OCI-LY7 (cell line): Measurements from ENCODE around the gene DUSP9. TPM values are rescaled to one million over a fixed set of nuclear protein-coding genes. Genes with fewer than 3 reads are reported as not detected.

Source experiments
- BruUV-seq: library from RNA; stranded (reverse); fragments of 400-500 nt; replicated peaks from 2 replicates; lab custom pipeline; 2021; lab: Mats Ljungman, UMichigan
- CTCF ChIA-PET: fragments of 300-600 bp; sonication (Branson Sonifier 250); formaldehyde crosslinking; loops from one replicate; lab custom pipeline; 2022; ENCODE audit warnings: antibody characterized with exemption; ENCODE audit not compliant: unreplicated experiment; lab: Charles Lee
- POLR2A ChIA-PET: fragments of 300-600 bp; sonication (Branson Sonifier 250); formaldehyde crosslinking; loops from one replicate; lab custom pipeline; 2022; ENCODE audit warnings: antibody characterized with exemption; lab: Charles Lee
- DNase-seq: peaks from one replicate; pipeline ENCODE4 v3.0.0-alpha.2; 2015; ENCODE audit warnings: low spot score
- H2AFZ ChIP-seq: fragments of 200-600 bp; sonication (generic), shearing (Covaris generic); 2 replicates; pipeline ENCODE4 v1.6.1; 2014; ENCODE audit warnings: mild to moderate bottlenecking, antibody characterized with exemption, low read length, moderate library complexity
- H3K27ac ChIP-seq: fragments of 200-600 bp; sonication (generic); 2 replicates; pipeline ENCODE4 v1.5.1; 2014; ENCODE audit warnings: mixed run types, low read depth, mild to moderate bottlenecking, moderate library complexity, low read length, inconsistent platforms; ENCODE audit not compliant: poor library complexity, severe bottlenecking
- H3K36me3 ChIP-seq: fragments of 200-600 bp; sonication (generic); 2 replicates; pipeline ENCODE4 v1.6.1; 2014; ENCODE audit warnings: mild to moderate bottlenecking, antibody characterized with exemption, low read length, moderate library complexity, mixed read lengths; ENCODE audit not compliant: insufficient read depth
- H3K4me1 ChIP-seq: fragments of 200-600 bp; sonication (generic); 2 replicates; pipeline ENCODE4 v1.5.1; 2014; ENCODE audit warnings: mild to moderate bottlenecking, low read length; ENCODE audit not compliant: insufficient read depth, poor library complexity, severe bottlenecking
- H3K4me2 ChIP-seq: fragments of 200-600 bp; sonication (generic); 2 replicates; pipeline ENCODE4 v1.6.1; 2014; ENCODE audit warnings: mild to moderate bottlenecking, low read length
- H3K4me3 ChIP-seq: fragments of 200-600 bp; sonication (generic); 2 replicates; pipeline ENCODE4 v1.5.1; 2014; ENCODE audit warnings: mild to moderate bottlenecking, low read depth, low read length; ENCODE audit not compliant: poor library complexity, severe bottlenecking
- H3K79me2 ChIP-seq: fragments of 200-600 bp; sonication (generic); 2 replicates; pipeline ENCODE4 v1.6.1; 2016; ENCODE audit warnings: low read depth, mild to moderate bottlenecking, low read length, moderate library complexity, mixed read lengths; ENCODE audit not compliant: insufficient read depth
- H3K9me2 ChIP-seq: fragments of 200-600 bp; sonication (generic); 2 replicates; pipeline ENCODE4 v1.6.1; 2016; ENCODE audit warnings: mild to moderate bottlenecking, low read length, mixed read lengths; ENCODE audit not compliant: insufficient read depth
- H3K9me3 ChIP-seq: fragments of 200-600 bp; sonication (generic); 2 replicates; pipeline ENCODE4 v1.6.1; 2014; ENCODE audit warnings: mild to moderate bottlenecking, mixed run types, low read length, mixed read lengths
- H4K20me1 ChIP-seq: fragments of 200-600 bp; sonication (generic); 2 replicates; pipeline ENCODE4 v1.6.1; 2014; ENCODE audit warnings: mild to moderate bottlenecking, antibody characterized with exemption, low read length, moderate library complexity, mixed read lengths; ENCODE audit not compliant: insufficient read depth
- CTCF ChIP-seq: fragments of 200-600 bp; sonication (generic); conservative IDR thresholded peaks from 2 replicates; pipeline ENCODE4 v1.5.1; 2014; ENCODE audit warnings: mild to moderate bottlenecking, antibody characterized with exemption, low read length, moderate library complexity, mixed read lengths
- EZH2phosphoT487 ChIP-seq: fragments of 200-600 bp; sonication (generic); IDR thresholded peaks from 2 replicates; pipeline ENCODE4 v1.6.1; 2018; ENCODE audit warnings: low read depth, borderline replicate concordance, mild to moderate bottlenecking, mixed run types, antibody characterized with exemption, low read length, moderate library complexity, mixed read lengths
- intact Hi-C: fragments of 100-400 bp; cut with micrococcal nuclease; formaldehyde crosslinking; loops from one replicate; pipeline ENCODE4 v1.10.0; 2022; ENCODE audit not compliant: unreplicated experiment
- total RNA-seq, 2 experiments: library from RNA; depleted of rRNA in 1 of 2; stranded (reverse); fragments of >200 nt in 1 of 2; shearing (Covaris generic) in 1 of 2; gene quantifications; 2 replicates each; pipeline ENCODE4 v1.2.3, GENCODE V29; 2014 to 2022

DUSP9 gene
- total RNA-seq, 2 experiments from 2014 or later: not detected

GRCh38 chrX:153642051-153642654 is 4.8 kb upstream of the DUSP9 start:
- DNase-seq: no peak
- no peaks in the 10 kb centered on the region for H3K4me1 ChIP-seq
- intact Hi-C loops: no loop called here
- no peak for TF ChIP-seq CTCF
- no peak overlapping the region for H3K27ac ChIP-seq
- H2AFZ ChIP-seq: no peak overlapping the region
- H3K4me2 ChIP-seq: no peak overlapping the region
- no peaks in the 10 kb centered on the region for H4K20me1 ChIP-seq
- H3K9me2 ChIP-seq: no peaks in the 10 kb centered on the region
- H3K4me3 ChIP-seq: no peak overlapping the region
- H3K9me3 ChIP-seq: no peaks in the 10 kb centered on the region
- CTCF ChIA-PET: no interaction called here
- H3K36me3 ChIP-seq: no peaks in the 10 kb centered on the region
- POLR2A ChIA-PET: no interaction called here
- no TSS peak for BruUV-seq
- H3K79me2 ChIP-seq: no peaks in the 10 kb centered on the region

GRCh38 chrX:153642655-153643430 is 4.2 kb upstream of the DUSP9 start:
- Histone ChIP-seq H3K9me2 (no peaks in the 10 kb centered on the region), H4K20me1 (no peaks in the 10 kb centered on the region), H2AFZ (no peak overlapping the region), H3K27ac (no peak overlapping the region), H3K36me3 (no peaks in the 10 kb centered on the region), H3K4me3 (no peak overlapping the region), H3K4me2 (no peak overlapping the region), H3K79me2 (no peaks in the 10 kb centered on the region), H3K4me1 (no peaks in the 10 kb centered on the region), H3K9me3 (no peaks in the 10 kb centered on the region)
- BruUV-seq: no TSS peak
- CTCF ChIA-PET: no interaction called here
- TF ChIP-seq EZH2phosphoT487 (no peak), CTCF (no peak)
- POLR2A ChIA-PET: no interaction called here
- intact Hi-C loops: no loop called here
- no peak for DNase-seq
